SHP77 (cell line): ENCODE data around the gene TCF20.

Experiments
- DNase-seq, 2 experiments: peaks; one replicate each; lab custom pipeline; 2025; lab: John Stamatoyannopoulos, UW

TCF20 gene

GRCh38 chr22:42282252-42282942, 11.9 kb upstream of the TCF20 start:
- DNase-seq = peak; percentile 61 to 78

- DNase-seq = no peak
Observed at GRCh38 chr22:42281706-42282251, 11.3 kb upstream of the TCF20 start.

GRCh38 chr22:42281284-42281683, 10.8 kb upstream of the TCF20 start:
- DNase-seq = no peak

GRCh38 chr22:42280836-42281235, 10.4 kb upstream of the TCF20 start:
- no peak for DNase-seq

- no peak for DNase-seq
Observed at GRCh38 chr22:42280140-42280539, 9.7 kb upstream of the TCF20 start.

GRCh38 chr22:42279425-42280020, 9.1 kb upstream of the TCF20 start:
- no peak for DNase-seq

GRCh38 chr22:42277988-42278776, 7.7 kb upstream of the TCF20 start:
- DNase-seq = peak in 1 of 2 experiments; percentile 31

- no peak for DNase-seq
Observed at GRCh38 chr22:42277232-42277753, 6.8 kb upstream of the TCF20 start.

GRCh38 chr22:42275970-42276369, 5.5 kb upstream of the TCF20 start:
- DNase-seq = no peak

- no peak for DNase-seq
Observed at GRCh38 chr22:42275176-42275575, 4.7 kb upstream of the TCF20 start.

- DNase-seq = no peak
Observed at GRCh38 chr22:42273855-42274451, 3.5 kb upstream of the TCF20 start.

GRCh38 chr22:42272431-42272999, 2.1 kb upstream of the TCF20 start:
- DNase-seq = no peak

- DNase-seq = no peak
Observed at GRCh38 chr22:42271906-42272305, 1.5 kb upstream of the TCF20 start.

GRCh38 chr22:42271191-42271813, 849 bp upstream of the TCF20 start:
- no peak for DNase-seq

- DNase-seq = peak in 1 of 2 experiments; percentile 18
Observed at GRCh38 chr22:42270176-42270509, 310 bp downstream of the TCF20 start.

- DNase-seq = peak; percentile 43 to 62
Observed at GRCh38 chr22:42269432-42270175, 849 bp downstream of the TCF20 start.

- no peak for DNase-seq
Observed at GRCh38 chr22:42268852-42269410, 1.5 kb downstream of the TCF20 start.

- no peak for DNase-seq
Observed at GRCh38 chr22:42265321-42265720, 5.1 kb downstream of the TCF20 start.

GRCh38 chr22:42263944-42264343, 6.5 kb downstream of the TCF20 start:
- no peak for DNase-seq

GRCh38 chr22:42262964-42263363, 7.5 kb downstream of the TCF20 start:
- no peak for DNase-seq
